Activated CD4-positive, alpha-beta T cell treated with anti-CD3 and anti-CD28 coated beads, Interleukin-2, amount 10 ng/mL, durations not matched to agents 7 days and 5 days (primary cell): ENCODE data around the gene TENM4. TPM values are rescaled to one million over a fixed set of nuclear protein-coding genes. Genes with fewer than 3 reads are reported as not detected.

Experiments used
- CTCF ChIA-PET: fragments of 350-600 bp; sonication (Branson Sonifier 250); formaldehyde crosslinking; loops from one replicate; lab custom pipeline; 2021; ENCODE audit warnings: antibody characterized with exemption; lab: Charles Lee
- POLR2A ChIA-PET: fragments of 350-600 bp; sonication (Branson Sonifier 250); formaldehyde crosslinking; loops from one replicate; lab custom pipeline; 2021; ENCODE audit warnings: antibody characterized with exemption; lab: Charles Lee
- DNase-seq: peaks from one replicate; pipeline ENCODE4 v3.0.0-alpha.2; 2020
- H3K27ac Mint-ChIP-seq: one replicate; pipeline ENCODE4 v1.8.0; 2021; ENCODE audit warnings: mild to moderate bottlenecking, moderate library complexity, mixed read lengths
- H3K27me3 Mint-ChIP-seq: one replicate; pipeline ENCODE4 v1.8.0; 2021; ENCODE audit warnings: mixed read lengths
- H3K36me3 Mint-ChIP-seq: one replicate; pipeline ENCODE4 v1.8.0; 2021; ENCODE audit warnings: low read depth, mixed read lengths
- H3K4me1 Mint-ChIP-seq: one replicate; pipeline ENCODE4 v1.8.0; 2021; ENCODE audit warnings: mixed read lengths
- H3K4me3 Mint-ChIP-seq: one replicate; pipeline ENCODE4 v1.8.0; 2021; ENCODE audit warnings: mild to moderate bottlenecking, moderate library complexity, mixed read lengths
- H3K9me3 Mint-ChIP-seq: one replicate; pipeline ENCODE4 v1.8.0; 2021; ENCODE audit warnings: mixed read lengths
- total RNA-seq, 2 experiments: library from RNA; stranded (reverse); gene quantifications; one replicate each; pipeline ENCODE4 v1.2.3, GENCODE V29; 2021

Gene TENM4
- total RNA-seq, 2 experiments from 2014 or later: not detected

- no peak overlapping the region for H3K4me3 Mint-ChIP-seq
- DNase-seq: no peak
- H3K27ac Mint-ChIP-seq: no peak overlapping the region
- no peaks in the 10 kb centered on the region for H3K36me3 Mint-ChIP-seq
- ChIA-PET POLR2A (no interaction called here), CTCF (interaction anchor here (1.0 kb wide), 1 partner anchor 80 kb away, joined by 3 read pairs; no protein-coding TSS in a partner anchor)
- peaks cover 4% of the 10 kb centered on the region for H3K4me1 Mint-ChIP-seq
- H3K27me3 Mint-ChIP-seq: peaks cover 33% of the 10 kb centered on the region
- H3K9me3 Mint-ChIP-seq: no peaks in the 10 kb centered on the region
Measured at GRCh38 chr11:79025097-79025496, 415.7 kb downstream of the TENM4 start.

GRCh38 chr11:79022265-79022664 is 418.6 kb downstream of the TENM4 start:
- no peaks in the 10 kb centered on the region for H3K9me3 Mint-ChIP-seq

GRCh38 chr11:79021601-79022000 is 419.2 kb downstream of the TENM4 start:
- H3K4me3 Mint-ChIP-seq: no peak overlapping the region
- no peak overlapping the region for H3K27ac Mint-ChIP-seq
- ChIA-PET CTCF (no interaction called here), POLR2A (no interaction called here)
- H3K27me3 Mint-ChIP-seq: peaks cover 18% of the 10 kb centered on the region
- H3K36me3 Mint-ChIP-seq: no peaks in the 10 kb centered on the region
- DNase-seq: no peak
- no peaks in the 10 kb centered on the region for H3K9me3 Mint-ChIP-seq
- H3K4me1 Mint-ChIP-seq: peaks cover under 1% of the 10 kb centered on the region

More at GRCh38 chr11:79022265-79022664, 418.6 kb downstream of the TENM4 start:
- POLR2A ChIA-PET: no interaction called here
- Mint-ChIP-seq H3K4me3 (no peak overlapping the region), H3K27ac (no peak overlapping the region), H3K27me3 (peaks cover 22% of the 10 kb centered on the region), H3K36me3 (no peaks in the 10 kb centered on the region), H3K4me1 (peaks cover 4% of the 10 kb centered on the region)
- no peak for DNase-seq
- CTCF ChIA-PET: no interaction called here

GRCh38 chr11:79019975-79020374 is 420.9 kb downstream of the TENM4 start:
- CTCF ChIA-PET: no interaction called here
- Mint-ChIP-seq H3K9me3 (no peaks in the 10 kb centered on the region), H3K27ac (no peak overlapping the region), H3K27me3 (peaks cover 10% of the 10 kb centered on the region), H3K4me3 (no peak overlapping the region), H3K4me1 (no peaks in the 10 kb centered on the region), H3K36me3 (no peaks in the 10 kb centered on the region)
- no peak for DNase-seq
- POLR2A ChIA-PET: no interaction called here

- DNase-seq: no peak
- H3K9me3 Mint-ChIP-seq: no peaks in the 10 kb centered on the region
- H3K4me1 Mint-ChIP-seq: no peaks in the 10 kb centered on the region
- H3K36me3 Mint-ChIP-seq: no peaks in the 10 kb centered on the region
- H3K4me3 Mint-ChIP-seq: no peak overlapping the region
- CTCF ChIA-PET: no interaction called here
- POLR2A ChIA-PET: no interaction called here
- peaks cover 10% of the 10 kb centered on the region for H3K27me3 Mint-ChIP-seq
- H3K27ac Mint-ChIP-seq: no peak overlapping the region
Measured at GRCh38 chr11:79019277-79019676, 421.6 kb downstream of the TENM4 start.

- Mint-ChIP-seq H3K9me3 (no peaks in the 10 kb centered on the region), H3K4me3 (no peak overlapping the region), H3K27ac (no peak overlapping the region), H3K27me3 (peaks cover 10% of the 10 kb centered on the region), H3K4me1 (no peaks in the 10 kb centered on the region), H3K36me3 (no peaks in the 10 kb centered on the region)
- POLR2A ChIA-PET: no interaction called here
- no peak for DNase-seq
- CTCF ChIA-PET: interaction anchor here (0.8 kb wide), 1 partner anchor 22 kb away, joined by 4 read pairs; no protein-coding TSS in a partner anchor
Measured at GRCh38 chr11:79018371-79018849, 422.4 kb downstream of the TENM4 start.

- no peaks in the 10 kb centered on the region for H3K4me1 Mint-ChIP-seq
- POLR2A ChIA-PET: no interaction called here
- no peaks in the 10 kb centered on the region for H3K36me3 Mint-ChIP-seq
- no peak overlapping the region for H3K4me3 Mint-ChIP-seq
- CTCF ChIA-PET: interaction anchor here (0.8 kb wide), 1 partner anchor 22 kb away, joined by 4 read pairs; no protein-coding TSS in a partner anchor
- H3K27ac Mint-ChIP-seq: no peak overlapping the region
- peaks cover 14% of the 10 kb centered on the region for H3K27me3 Mint-ChIP-seq
- H3K9me3 Mint-ChIP-seq: no peaks in the 10 kb centered on the region
- no peak for DNase-seq
Measured at GRCh38 chr11:79017811-79018210, 423.0 kb downstream of the TENM4 start.

- POLR2A ChIA-PET: no interaction called here
Measured at GRCh38 chr11:79013509-79013908, 427.3 kb downstream of the TENM4 start.

GRCh38 chr11:79011357-79011756 is 429.5 kb downstream of the TENM4 start:
- POLR2A ChIA-PET: no interaction called here
- H3K9me3 Mint-ChIP-seq: no peaks in the 10 kb centered on the region
- no peaks in the 10 kb centered on the region for H3K36me3 Mint-ChIP-seq
- H3K27me3 Mint-ChIP-seq: peaks cover 4% of the 10 kb centered on the region
- no peaks in the 10 kb centered on the region for H3K4me1 Mint-ChIP-seq
- CTCF ChIA-PET: no interaction called here
- H3K27ac Mint-ChIP-seq: no peak overlapping the region
- DNase-seq: no peak
- no peak overlapping the region for H3K4me3 Mint-ChIP-seq

More at GRCh38 chr11:79013509-79013908, 427.3 kb downstream of the TENM4 start:
- CTCF ChIA-PET: interaction anchor here (0.5 kb wide), 1 partner anchor 47 kb away, joined by 3 read pairs; no protein-coding TSS in a partner anchor
- no peaks in the 10 kb centered on the region for H3K4me1 Mint-ChIP-seq
- no peak overlapping the region for H3K27ac Mint-ChIP-seq
- no peak for DNase-seq
- no peaks in the 10 kb centered on the region for H3K36me3 Mint-ChIP-seq
- peaks cover 4% of the 10 kb centered on the region for H3K27me3 Mint-ChIP-seq
- H3K9me3 Mint-ChIP-seq: no peaks in the 10 kb centered on the region
- no peak overlapping the region for H3K4me3 Mint-ChIP-seq

GRCh38 chr11:79007771-79008402 is 432.9 kb downstream of the TENM4 start:
- no peaks in the 10 kb centered on the region for H3K9me3 Mint-ChIP-seq
- POLR2A ChIA-PET: no interaction called here
- no peak for DNase-seq

GRCh38 chr11:79006854-79007253 is 434.0 kb downstream of the TENM4 start:
- Mint-ChIP-seq H3K4me3 (no peak overlapping the region), H3K36me3 (no peaks in the 10 kb centered on the region), H3K27me3 (no peaks in the 10 kb centered on the region), H3K9me3 (no peaks in the 10 kb centered on the region), H3K27ac (no peak overlapping the region), H3K4me1 (no peaks in the 10 kb centered on the region)
- POLR2A ChIA-PET: no interaction called here
- no peak for DNase-seq
- CTCF ChIA-PET: no interaction called here

More at GRCh38 chr11:79007771-79008402, 432.9 kb downstream of the TENM4 start:
- Mint-ChIP-seq H3K4me1 (no peaks in the 10 kb centered on the region), H3K4me3 (no peak overlapping the region), H3K27me3 (no peaks in the 10 kb centered on the region), H3K36me3 (no peaks in the 10 kb centered on the region), H3K27ac (no peak overlapping the region)
- CTCF ChIA-PET: interaction anchor here (0.6 kb wide), 1 partner anchor 42 kb away, joined by 3 read pairs; no protein-coding TSS in a partner anchor

- POLR2A ChIA-PET: no interaction called here
- CTCF ChIA-PET: no interaction called here
- DNase-seq: no peak
- Mint-ChIP-seq H3K4me1 (no peaks in the 10 kb centered on the region), H3K27ac (no peak overlapping the region), H3K4me3 (no peak overlapping the region), H3K27me3 (peaks cover 2% of the 10 kb centered on the region), H3K36me3 (no peaks in the 10 kb centered on the region), H3K9me3 (peaks cover 14% of the 10 kb centered on the region)
Measured at GRCh38 chr11:78996007-78996406, 444.8 kb downstream of the TENM4 start.

GRCh38 chr11:78995171-78995570 is 445.7 kb downstream of the TENM4 start:
- H3K27ac Mint-ChIP-seq: no peak overlapping the region
- CTCF ChIA-PET: no interaction called here
- H3K27me3 Mint-ChIP-seq: peaks cover 2% of the 10 kb centered on the region
- H3K9me3 Mint-ChIP-seq: peaks cover 11% of the 10 kb centered on the region
- no peaks in the 10 kb centered on the region for H3K36me3 Mint-ChIP-seq
- no peaks in the 10 kb centered on the region for H3K4me1 Mint-ChIP-seq
- DNase-seq: no peak
- no peak overlapping the region for H3K4me3 Mint-ChIP-seq
- POLR2A ChIA-PET: no interaction called here
